Kidney capillary endothelial cell (primary cell): ENCODE data around the gene SPINK8.
"Not testable (repeated sequence)": the region's sequence is repeated elsewhere in the genome, so short reads cannot be mapped to it uniquely, and the experiment has no call there.

Experiments used
- DNase-seq: peaks from one replicate; pipeline ENCODE4 v3.0.0-alpha.2; 2018; ENCODE audit warnings: low spot score

Gene SPINK8

DNA sequence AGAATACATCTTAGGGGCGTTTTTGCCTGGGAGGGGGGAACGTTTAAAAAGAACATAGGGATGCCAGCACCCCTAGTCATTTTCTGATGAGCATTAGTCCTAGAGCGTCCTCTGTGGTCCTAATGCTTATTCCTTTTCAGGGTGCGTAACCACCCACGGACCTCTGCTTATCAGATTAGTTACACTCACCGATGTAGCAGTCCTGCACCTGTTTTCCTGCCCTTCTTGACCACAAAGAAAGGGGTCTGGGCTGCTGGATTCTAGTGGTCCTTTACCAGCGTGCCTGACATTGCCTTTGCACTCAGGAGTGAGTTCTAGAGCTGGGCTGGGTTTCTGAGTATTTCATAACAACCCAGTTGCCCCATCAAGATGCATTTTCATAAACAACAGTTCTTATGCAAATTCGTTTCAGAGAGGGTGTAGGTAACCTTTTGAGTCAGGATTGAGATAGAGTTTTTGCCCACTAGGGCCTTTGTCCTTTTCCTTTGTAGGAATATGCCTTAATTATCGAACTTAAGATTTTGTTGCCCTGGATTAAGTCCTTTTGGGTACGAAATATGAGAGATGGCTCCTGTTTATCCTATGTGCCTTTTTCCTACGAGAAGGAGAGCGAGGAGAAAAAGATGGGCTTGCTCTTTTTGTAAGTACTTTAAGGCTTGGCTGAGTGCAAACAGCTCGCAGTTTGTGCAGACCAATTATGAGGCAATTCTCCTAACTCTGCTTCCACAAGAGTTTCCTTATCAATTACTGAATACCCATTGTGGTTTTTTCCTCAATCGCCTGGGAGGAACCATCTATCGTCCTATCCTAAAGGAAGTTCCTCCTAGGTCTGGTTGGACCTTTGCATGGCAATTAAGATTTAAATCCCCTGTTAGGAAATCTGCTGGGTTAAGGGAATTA, at the start of gene SPINK8:
TSS of gene SPINK8 (minus strand) at position 316 of the 900 bp plus-strand sequence. CDS start 5,320 bp downstream, outside the sequence.
- DNase-seq, result not testable (repeated sequence)

GRCh38 chr3:48372862-48373435, 39.5 kb upstream of the SPINK8 start:
- no peak for DNase-seq

- DNase-seq, result no peak
Observed at GRCh38 chr3:48372377-48372770, 38.9 kb upstream of the SPINK8 start.

DNA sequence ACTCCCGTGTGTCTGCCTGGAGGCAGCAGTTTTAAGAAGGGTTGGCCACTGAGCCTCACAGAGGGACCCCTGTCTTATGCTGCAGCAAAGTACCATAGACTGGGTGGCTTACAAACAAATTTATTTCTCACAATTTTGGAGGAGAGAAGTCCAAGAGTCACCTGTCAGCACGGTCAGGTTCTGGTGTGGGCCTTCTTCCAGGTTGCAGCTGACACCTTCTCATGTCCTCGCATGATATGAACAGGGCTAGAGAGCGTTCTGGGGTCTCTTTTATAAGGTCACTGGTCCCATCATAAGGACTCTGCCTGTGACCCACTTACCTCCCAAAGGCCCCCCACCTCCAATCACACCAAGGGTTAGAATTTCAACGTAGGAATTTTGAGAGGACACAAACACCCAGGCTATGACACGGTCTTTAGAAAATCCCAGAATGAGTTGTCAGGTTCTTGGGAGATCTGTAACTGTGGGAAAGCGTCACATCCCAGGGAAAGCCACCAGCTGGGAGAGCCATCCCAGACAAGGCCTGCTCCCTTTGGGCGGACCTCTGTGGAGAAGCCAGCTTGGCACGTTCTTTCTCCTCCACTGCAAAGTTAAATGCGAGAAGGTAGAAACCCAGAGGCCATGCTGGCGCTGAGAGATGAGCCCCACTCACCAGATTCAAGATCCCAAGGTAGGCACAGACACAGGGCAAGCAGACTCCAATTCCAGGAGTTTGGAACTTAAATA, 38.4 kb upstream of the SPINK8 start, which contains the start of gene FBXW12:
TSS of gene FBXW12 (plus strand) at position 569 of the 726 bp plus-strand sequence. CDS start 549 bp downstream, outside the sequence.
- DNase-seq, result no peak

GRCh38 chr3:48370333-48370713, 36.9 kb upstream of the SPINK8 start:
- DNase-seq, result no peak

- no peak for DNase-seq
Observed at GRCh38 chr3:48369693-48370332, 36.4 kb upstream of the SPINK8 start.

- DNase-seq, result no peak
Observed at GRCh38 chr3:48367201-48367600, 33.7 kb upstream of the SPINK8 start.

GRCh38 chr3:48364840-48365239, 31.4 kb upstream of the SPINK8 start:
- DNase-seq, result no peak

- DNase-seq, result no peak
Observed at GRCh38 chr3:48361928-48362327, 28.5 kb upstream of the SPINK8 start.

- DNase-seq, result no peak
Observed at GRCh38 chr3:48356419-48356818, 23.0 kb upstream of the SPINK8 start.

GRCh38 chr3:48353987-48354386, 20.5 kb upstream of the SPINK8 start:
- DNase-seq, result no peak

DNA sequence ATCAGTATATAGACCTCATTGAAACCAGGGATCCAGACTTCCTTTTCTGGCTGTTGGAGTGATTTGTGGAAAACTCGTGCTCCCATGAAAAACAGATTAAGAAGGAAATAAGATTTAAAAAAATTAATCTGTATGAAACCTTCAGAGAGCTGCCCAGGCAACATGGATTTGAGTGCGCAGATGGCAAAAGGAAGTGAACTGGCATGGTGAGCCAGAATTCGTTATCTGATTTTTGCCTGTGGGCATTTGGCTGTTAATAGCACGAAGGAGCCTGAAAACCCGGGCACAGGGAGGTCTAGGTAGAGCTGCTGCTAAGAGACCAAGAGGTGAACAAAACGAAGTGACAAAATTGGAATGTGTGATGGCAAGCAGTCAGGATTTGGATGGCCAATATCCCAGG, 19.1 kb upstream of the SPINK8 start:
- DNase-seq, result no peak

DNA sequence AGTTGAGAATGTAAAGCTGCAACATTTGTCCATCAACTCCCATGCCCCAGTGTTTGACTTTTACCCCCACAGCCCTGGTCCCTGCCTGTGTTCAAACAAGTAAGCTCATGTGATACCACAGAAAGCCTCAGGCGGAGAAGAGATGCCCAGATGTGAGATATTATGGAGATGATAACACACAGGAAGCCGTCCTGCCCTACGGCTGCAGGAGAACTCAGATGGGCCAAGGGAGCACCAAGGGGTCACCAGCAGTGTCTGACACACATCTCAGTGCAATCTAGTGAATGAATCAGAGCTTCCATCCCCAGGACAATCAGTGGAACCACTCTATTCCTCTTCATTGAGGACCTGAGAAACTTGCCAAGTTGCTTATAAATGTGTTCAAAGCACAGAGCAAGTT, 14.0 kb upstream of the SPINK8 start:
- no peak for DNase-seq

GRCh38 chr3:48345946-48346572, 12.6 kb upstream of the SPINK8 start:
- no peak for DNase-seq

- no peak for DNase-seq
Observed at GRCh38 chr3:48344867-48345507, 11.5 kb upstream of the SPINK8 start.

- DNase-seq, result no peak
Observed at GRCh38 chr3:48343432-48343831, 10.0 kb upstream of the SPINK8 start.

DNA sequence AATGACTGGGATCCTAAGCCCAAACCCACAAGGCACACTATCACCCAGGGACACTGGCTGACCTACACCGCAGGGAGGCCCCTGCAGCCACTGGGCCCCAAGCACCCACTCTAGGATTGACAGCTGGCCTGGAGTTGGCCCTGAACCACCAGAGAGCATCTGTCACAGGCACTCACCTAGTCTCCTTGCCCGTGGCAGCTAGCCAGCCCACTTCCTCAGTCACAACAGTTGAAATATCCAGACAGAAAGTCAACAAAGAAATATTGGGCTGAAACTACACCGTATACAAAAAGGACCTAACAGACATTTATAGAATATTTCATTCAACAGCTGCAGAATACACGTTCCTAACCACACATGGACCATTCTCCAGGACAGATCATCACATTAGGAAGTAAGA, 5.2 kb upstream of the SPINK8 start:
- no peak for DNase-seq

GRCh38 chr3:48337536-48337935, 4.1 kb upstream of the SPINK8 start:
- not testable (repeated sequence) for DNase-seq

GRCh38 chr3:48335286-48335685, 1.8 kb upstream of the SPINK8 start:
- not testable (repeated sequence) for DNase-seq

DNA sequence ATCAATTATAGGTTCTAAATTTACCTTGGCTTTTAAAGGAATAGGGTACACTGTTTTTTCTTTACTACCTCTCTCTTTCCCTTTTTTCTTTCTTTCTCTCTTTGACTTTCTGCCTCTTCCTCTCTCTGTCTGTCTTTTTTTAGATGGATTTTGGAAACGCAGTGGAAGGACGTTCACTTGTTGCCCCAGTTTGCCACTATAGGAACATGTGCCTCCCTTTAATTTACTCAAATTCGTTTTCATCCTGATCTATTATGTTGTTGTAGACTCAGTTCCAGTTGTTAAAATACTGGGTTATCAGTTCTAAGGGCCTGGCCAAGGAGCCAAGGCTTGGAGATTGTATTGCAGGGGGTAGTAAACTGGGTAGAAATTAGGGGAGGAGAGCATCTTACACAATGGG, 1.1 kb upstream of the SPINK8 start:
- no peak for DNase-seq
